Activated CD4-positive, alpha-beta T cell treated with anti-CD3 and anti-CD28 coated beads, Interleukin-2, Interleukin-4, amounts not matched to agents 100 ng/mL and 50 ng/mL, durations not matched to agents 16 hours and 8 hours (primary cell): Measurements from ENCODE around the gene PRDM7.
"Not testable (repeated sequence)": the region's sequence is repeated elsewhere in the genome, so short reads cannot be mapped to it uniquely, and the experiment has no call there.

Experiments used
- DNase-seq: peaks from one replicate; pipeline ENCODE4 v3.0.0-alpha.2; 2020; ENCODE audit warnings: low spot score

PRDM7 gene

GRCh38 chr16:90012991-90013745, 64.0 kb downstream of the PRDM7 start:
- no peak for DNase-seq

GRCh38 chr16:90011908-90012501, 65.1 kb downstream of the PRDM7 start:
- DNase-seq: no peak

GRCh38 chr16:90011508-90011819, 65.7 kb downstream of the PRDM7 start:
- DNase-seq: no peak

GRCh38 chr16:90010676-90011507, 66.2 kb downstream of the PRDM7 start:
- no peak for DNase-seq

GRCh38 chr16:90009172-90009899, 67.8 kb downstream of the PRDM7 start:
- DNase-seq: no peak

GRCh38 chr16:90008708-90009145, 68.4 kb downstream of the PRDM7 start:
- peak; percentile 70 for DNase-seq

GRCh38 chr16:90007635-90008234, 69.4 kb downstream of the PRDM7 start:
- not testable (repeated sequence) for DNase-seq

GRCh38 chr16:90007015-90007414, 70.1 kb downstream of the PRDM7 start:
- no peak for DNase-seq
